HG03196 (cell line): ENCODE measurements around the gene TXNDC2.
"Not testable (repeated sequence)": the region's sequence is repeated elsewhere in the genome, so short reads cannot be mapped to it uniquely, and the experiment has no call there.

Source experiments
- ATAC-seq: cut with Tn5 transposase; IDR thresholded peaks from one replicate; pipeline ENCODE4 v1.9.1; 2021; ENCODE audit not compliant: unreplicated experiment

The TXNDC2 gene

GRCh38 chr18:9884090-9884489 lies 1.7 kb upstream of the TXNDC2 start:
- no peak for ATAC-seq

DNA sequence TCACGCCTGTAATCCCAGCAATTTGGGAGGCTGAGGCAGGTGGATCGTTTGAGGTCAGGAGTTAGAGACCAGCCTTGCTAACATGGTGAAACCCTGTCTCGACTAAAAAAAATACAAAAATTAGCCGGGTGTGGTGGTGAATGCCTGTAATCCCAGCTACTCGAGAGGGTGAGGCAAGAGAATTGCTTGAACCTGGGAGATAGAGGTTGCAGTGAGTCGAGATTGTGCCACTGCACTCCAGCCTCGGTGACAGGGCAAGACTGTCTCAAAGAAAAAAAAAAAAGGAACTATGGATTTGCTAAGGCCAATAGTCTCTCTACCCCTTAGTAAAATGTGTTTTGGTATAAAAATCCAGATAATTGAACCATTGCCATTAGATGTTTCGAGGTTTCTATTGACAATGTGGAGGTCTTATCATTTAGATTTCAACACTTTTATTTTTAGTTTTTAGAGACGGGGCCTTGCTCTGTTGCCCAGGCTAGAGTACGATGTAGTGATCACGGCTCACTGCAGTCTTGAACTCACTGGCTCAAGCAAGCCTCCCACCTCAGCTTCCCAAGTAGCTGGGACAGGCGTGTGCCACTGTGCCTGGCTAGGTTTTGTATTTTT lies 1.1 kb upstream of the TXNDC2 start:
- no peak for ATAC-seq

GRCh38 chr18:9886005-9886348 lies 204 bp downstream of the TXNDC2 start:
- no peak for ATAC-seq

DNA sequence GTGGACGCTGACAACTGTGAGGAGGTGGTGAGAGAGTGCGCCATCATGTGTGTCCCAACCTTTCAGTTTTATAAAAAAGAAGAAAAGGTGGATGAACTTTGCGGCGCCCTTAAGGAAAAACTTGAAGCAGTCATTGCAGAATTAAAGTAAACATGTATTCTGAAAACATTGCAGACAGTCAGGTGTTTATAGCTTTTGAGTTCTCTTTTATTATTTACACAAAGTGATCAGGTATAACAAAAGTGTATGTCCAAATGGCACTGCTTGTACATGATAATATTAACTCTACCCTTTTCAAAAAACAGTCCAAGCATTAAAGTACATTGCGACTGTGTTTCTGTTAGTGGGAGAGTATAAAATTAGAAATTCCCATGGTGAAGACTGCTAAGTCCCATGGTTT lies 2.2 kb downstream of the TXNDC2 start:
- ATAC-seq = no peak

DNA sequence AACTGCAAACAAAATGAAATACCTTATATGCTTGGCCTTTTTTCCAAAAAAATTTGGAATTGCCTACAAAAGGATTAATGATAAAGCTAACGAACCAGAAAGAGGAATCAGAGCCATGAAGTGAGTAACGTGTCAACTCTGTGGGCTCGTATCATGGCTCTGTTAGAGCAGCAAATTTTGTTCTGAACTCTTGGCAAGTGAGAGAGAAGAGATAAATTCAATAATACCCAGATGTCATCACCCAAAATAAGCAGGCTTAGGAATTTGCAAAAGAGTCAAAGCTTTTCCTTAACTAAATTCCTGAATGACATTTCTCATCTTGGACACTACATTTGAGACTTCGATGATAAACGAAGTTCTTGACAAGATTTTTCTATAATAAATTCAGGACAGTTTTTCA lies 4.4 kb downstream of the TXNDC2 start:
- ATAC-seq = no peak

DNA sequence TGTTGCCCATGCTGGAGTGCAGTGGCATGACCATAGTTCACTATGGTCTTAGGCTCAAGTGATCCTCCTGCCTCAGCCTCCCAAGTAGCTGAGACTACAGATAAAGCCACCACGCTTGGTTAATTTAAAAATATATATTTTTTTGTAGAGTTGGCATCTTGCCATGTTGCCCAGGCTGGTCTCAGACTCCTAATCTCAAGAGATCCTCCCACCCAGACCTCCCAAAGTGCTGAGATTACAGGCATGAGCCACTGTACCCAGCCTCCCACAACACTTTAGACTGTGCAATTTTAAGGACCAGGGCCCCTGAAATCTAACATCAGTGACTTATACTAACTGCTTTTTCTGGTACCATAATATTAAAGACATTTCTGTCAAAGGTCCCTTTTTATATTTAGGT lies 5.2 kb downstream of the TXNDC2 start:
- no peak for ATAC-seq

GRCh38 chr18:9891515-9891914 lies 5.7 kb downstream of the TXNDC2 start:
- not testable (repeated sequence) for ATAC-seq

- no peak for ATAC-seq
Observed at GRCh38 chr18:9894454-9895068, 8.8 kb downstream of the TXNDC2 start.

DNA sequence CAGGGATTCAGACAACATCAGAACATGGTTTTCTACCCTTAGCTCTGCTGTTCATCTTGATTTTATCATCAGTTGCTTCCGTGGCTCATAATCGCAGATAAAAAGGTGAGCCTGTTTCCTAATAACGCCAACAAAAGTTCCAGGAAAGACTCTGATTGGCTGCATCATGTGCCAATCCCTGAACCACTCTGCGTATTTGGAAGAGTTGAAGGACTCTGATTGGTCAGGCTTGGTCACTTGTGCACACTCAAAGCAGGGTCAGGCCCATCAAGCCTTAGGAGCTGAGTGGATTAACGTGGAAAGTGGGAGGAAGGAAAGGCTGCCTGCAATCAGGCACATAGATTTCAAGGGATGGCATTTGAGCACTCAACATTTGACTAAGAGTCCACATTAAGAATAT lies 11.4 kb downstream of the TXNDC2 start:
- no peak for ATAC-seq

DNA sequence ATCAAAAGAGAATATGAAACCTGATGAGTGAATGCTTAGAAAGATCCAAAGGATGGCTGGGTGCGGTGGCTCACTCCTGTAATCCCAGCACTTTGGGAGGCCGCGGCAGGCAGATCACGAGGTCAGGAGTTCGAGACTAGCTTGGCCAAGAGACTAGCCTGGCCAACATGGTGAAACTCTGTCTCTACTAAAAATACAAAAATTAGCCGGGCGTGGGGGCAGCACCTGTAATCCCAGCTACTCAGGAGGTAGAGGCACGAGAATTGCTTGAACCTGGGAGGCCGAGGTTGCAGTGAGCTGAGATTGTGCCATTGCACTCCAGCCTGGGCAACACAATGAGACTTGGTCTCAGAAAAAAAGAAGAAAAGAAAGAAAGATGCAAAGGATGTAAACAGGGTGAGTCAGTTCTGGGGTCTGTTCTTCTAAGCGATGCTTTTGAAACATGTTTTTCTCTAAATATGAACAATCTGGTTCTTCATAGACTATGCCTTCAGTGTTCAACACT lies 12.1 kb downstream of the TXNDC2 start:
- ATAC-seq = not testable (repeated sequence)

DNA sequence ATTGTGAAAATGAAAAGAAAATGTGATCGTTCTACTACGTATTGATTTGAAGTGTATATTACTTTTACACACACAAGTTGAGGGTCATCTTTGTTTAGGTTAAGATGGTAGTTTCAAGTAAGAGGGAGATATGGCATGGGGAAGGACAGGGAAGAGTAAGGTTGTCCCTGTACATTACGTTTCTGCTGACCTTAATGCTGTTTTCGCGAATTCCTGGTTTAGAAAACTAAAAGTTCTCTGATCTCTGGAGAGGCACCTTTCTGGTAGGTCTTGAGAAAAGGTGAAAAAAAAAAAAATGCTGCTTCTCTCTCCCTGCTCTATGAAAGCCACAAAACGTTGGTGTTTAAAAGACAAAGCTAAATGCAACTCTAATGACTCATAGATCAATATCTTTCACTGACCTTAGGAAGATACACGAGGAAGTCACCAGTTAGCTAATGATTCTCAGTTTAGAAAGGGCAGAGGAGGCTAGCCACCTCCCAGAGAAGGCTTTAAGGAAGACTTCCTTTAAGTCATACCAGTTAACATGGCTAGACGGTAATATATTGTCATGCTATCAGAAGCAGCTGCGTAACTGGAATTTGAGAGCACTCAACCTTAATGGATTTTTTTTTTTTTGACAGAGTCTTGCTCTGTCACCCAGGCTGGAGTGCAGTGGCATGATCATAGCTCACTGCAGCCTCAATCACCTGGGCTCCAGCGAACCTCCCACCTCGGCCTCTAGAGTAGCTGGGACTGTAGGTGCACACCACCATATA lies 13.2 kb downstream of the TXNDC2 start:
- ATAC-seq = peak; percentile 79

DNA sequence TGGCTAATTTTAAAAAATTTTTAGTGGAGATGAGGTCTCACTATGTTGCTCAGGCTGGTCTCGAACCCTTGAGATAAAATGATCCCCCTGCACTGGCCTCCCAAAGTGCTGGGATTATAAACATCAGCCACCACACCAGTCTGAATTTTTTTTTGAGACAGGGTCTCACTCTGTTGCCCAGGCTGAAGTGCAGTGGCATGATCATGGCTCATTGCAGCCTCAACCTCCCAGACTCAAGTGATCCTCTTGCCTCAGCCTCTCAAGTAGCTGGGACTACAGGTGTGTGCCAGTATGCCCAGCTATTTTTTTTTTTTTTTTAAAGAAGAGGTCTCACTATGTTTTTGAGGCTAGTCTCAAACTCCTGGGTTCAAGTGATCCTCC lies 13.8 kb downstream of the TXNDC2 start:
- not testable (repeated sequence) for ATAC-seq

DNA sequence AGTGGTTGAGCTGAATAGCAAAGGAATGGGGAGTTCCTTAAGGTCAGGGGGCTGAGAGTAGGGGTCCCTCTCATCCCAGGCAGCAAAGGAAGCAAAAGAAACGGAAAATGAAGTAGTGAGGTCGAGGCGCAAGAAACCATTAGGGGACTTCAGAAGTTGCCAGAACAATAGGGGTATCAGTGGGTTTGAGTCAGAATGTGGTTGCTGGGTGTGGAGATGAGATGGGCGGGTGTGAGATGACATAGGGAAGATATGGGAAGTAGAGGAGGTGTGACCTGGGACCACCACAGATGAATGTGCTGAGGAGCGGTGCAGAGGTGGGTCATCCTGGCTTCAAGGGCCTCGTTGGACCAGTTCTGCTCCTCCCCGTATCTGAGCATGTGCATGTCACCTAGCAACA lies 14.9 kb downstream of the TXNDC2 start:
- no peak for ATAC-seq

- ATAC-seq = no peak
Observed at GRCh38 chr18:9901377-9901776, 15.6 kb downstream of the TXNDC2 start.

- not testable (repeated sequence) for ATAC-seq
Observed at GRCh38 chr18:9902264-9902663, 16.5 kb downstream of the TXNDC2 start.

DNA sequence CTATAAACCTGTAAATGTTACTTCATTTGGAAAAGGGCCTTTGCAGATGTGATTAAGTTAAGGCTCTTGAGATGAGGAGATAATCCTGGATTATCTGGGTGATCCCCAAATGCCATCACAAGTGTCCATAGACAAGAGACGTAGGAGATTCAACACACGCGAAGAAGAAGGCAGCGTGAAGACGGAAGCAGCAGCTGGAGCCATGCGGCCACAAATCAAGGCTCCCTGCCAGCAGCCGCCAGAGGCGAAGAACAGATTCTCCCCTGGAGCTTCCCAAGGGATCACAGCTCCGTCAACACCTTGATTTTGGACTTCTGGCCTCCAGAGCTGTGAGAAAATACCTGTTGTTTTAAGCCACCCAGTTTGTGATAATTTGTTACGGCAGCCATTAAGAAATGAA lies 17.1 kb downstream of the TXNDC2 start:
- ATAC-seq = no peak

DNA sequence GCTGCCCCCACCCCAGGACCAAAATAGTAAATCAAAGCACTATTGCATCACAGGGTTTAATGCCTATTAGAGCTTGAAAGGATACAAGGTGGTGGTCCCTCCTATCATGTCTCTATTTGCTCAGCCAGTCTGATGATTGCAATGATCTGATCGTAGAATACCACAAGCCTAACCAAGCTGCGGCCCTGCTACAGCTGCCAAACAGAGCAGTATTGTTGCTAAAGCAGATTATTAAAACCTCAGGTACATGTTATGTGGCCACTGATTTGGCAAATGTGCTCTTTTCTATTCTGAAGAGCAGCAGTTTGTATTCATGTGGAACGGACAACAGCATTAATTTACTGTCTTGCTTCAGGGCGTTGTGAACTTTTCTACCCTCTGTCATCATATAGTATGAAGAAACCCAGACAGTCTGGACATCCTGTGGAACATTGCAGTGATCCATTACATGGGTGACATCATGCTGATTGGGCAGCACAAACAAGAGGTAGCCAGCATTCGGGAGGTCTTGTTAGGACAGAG lies 19.7 kb downstream of the TXNDC2 start:
- no peak for ATAC-seq

DNA sequence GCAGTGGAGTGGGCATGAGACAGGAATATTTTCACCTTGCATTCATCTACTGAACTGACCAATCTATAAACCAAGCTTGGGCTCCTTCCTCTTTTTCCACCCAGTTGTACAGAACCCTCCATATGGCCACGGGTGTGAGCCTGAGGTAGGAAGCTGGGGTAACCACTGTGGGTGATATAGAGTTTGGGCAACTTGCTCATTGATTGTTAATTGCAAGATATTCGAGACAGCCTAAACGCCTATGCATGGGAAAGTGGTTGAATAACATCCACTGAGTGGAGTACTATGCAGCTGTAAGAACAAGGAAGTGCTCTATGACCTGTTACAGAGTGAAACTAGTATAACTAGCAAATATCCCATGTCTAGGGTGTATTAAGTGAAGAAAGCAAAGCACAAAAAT lies 20.7 kb downstream of the TXNDC2 start:
- no peak for ATAC-seq

DNA sequence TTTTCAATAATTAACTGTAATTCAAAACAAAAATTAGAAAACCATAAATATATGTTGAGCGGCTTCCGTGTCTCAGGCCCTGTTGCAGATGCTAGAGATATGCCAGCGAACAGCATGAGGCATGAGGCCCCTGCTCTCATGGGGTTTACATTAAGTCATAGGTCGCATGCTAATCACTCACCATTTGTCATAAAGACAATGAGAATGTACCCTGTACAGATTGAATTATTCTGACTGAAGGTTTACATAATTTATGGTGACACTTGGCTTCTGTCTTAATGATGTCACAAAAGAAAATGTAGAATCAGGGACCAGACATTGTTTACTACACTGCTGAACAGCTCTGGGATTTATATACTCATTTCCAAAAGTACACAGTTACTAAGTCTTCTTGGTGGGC lies 22.1 kb downstream of the TXNDC2 start:
- no peak for ATAC-seq

- no peak for ATAC-seq
Observed at GRCh38 chr18:9910071-9910470, 24.3 kb downstream of the TXNDC2 start.

- ATAC-seq = no peak
Observed at GRCh38 chr18:9910661-9911060, 24.9 kb downstream of the TXNDC2 start.

GRCh38 chr18:9911226-9911625 lies 25.5 kb downstream of the TXNDC2 start:
- no peak for ATAC-seq
